Right lung (tissue), 5 donors: ENCODE measurements around the gene MSH2. TPM values are rescaled to one million over a fixed set of nuclear protein-coding genes. Genes with fewer than 3 reads are reported as not detected.

Source experiments
- DNase-seq, 2 donors: peaks; one replicate each; pipeline ENCODE4 v3.0.0-alpha.2; 2013
- polyA plus RNA-seq, 5 donors: library from polyadenylated mRNA; unstranded; fragments of 120-200 nt; gene quantifications; one replicate each; pipeline versions ENCODE4 v1.2.1 to v1.2.3, GENCODE V29; 2013; ENCODE audit warnings: inconsistent platforms in 1 of 5, low replicate concordance in 1 of 5; ENCODE audit not compliant: insufficient read length in 5 of 5, insufficient read depth in 1 of 5

MSH2 gene
- polyA plus RNA-seq, 5 donors = 47.5 to 81.2 (median 64.8) TPM

GRCh38 chr2:47530105-47530760 is 127.3 kb downstream of the MSH2 start:
- no peak for DNase-seq

- no peak for DNase-seq
These were observed 128.6 kb downstream of the MSH2 start for GRCh38 chr2:47531378-47532042.

Other genes starting within 250 kb of the MSH2 start
- gene STPG4, start 247.8 kb upstream of the MSH2 start, polyA plus RNA-seq = under 1 TPM; 0.13 to 0.73 (median 0.26) TPM
- gene CALM2, start 226.6 kb upstream of the MSH2 start, polyA plus RNA-seq = 1,000 to 10,000 TPM in 2 of 5 donors, 100 to 1,000 TPM in 3; 740 to 1,128 (median 880) TPM
- gene EPCAM, start 33.8 kb upstream of the MSH2 start, polyA plus RNA-seq = 100 to 1,000 TPM; 248 to 349 (median 311) TPM
- under 1 TPM; 0.27 to 0.56 (median 0.52) TPM for gene KCNK12, start 167.8 kb downstream of the MSH2 start, polyA plus RNA-seq